Measurements from ENCODE around the gene SLC12A8. TPM values are rescaled to one million over a fixed set of nuclear protein-coding genes. Genes with fewer than 3 reads are reported as not detected.

The SLC12A8 gene
- total and polyA plus RNA-seq, 2 of the 13 experiments (the other 11 are each of a cell fraction or from before 2014, with no cell fraction given), result 0.44 to 0.71 TPM

DNA sequence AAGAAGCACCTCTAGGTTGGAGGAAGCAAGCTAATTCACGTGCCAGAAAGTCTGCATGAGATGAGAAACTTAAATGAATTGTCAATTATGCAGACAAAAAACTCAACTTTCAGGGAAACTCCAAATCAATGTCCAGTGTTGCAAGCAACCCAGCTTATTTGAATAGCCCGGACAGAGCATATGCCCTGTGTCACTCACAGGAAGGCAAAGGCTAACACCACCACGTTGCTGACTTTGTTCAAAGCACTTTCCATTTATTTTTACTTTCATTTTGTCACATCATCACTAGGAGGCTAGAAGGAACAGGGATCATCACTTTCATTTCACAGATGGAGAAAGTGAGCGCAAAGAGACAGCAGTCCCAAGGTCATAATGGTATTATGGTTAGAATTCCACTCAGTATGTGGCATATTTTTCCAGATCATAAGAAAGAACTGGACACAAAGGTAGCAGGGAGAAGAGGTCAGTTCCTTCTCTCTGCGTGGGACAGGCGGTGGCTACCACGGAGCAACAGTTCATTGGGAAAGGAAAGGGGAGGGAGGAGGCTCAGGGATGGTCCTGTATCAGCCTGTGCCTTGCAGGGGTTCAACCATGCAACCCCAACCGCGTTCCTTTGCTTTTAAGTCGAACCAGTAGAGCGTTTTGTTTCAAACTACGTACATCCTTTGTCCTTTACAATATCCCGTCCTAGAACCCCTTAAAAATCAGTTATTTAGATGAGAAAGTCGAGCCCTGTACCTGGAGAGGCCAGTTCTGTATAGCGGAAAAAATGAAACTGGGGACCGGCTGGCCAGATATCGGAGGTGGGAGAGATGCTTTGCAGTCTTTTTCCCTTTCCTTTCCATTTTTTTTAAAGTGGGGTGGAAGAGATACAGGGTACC lies 157.9 kb downstream of the SLC12A8 start (continued):
- TF ChIP-seq, protein P1, sequence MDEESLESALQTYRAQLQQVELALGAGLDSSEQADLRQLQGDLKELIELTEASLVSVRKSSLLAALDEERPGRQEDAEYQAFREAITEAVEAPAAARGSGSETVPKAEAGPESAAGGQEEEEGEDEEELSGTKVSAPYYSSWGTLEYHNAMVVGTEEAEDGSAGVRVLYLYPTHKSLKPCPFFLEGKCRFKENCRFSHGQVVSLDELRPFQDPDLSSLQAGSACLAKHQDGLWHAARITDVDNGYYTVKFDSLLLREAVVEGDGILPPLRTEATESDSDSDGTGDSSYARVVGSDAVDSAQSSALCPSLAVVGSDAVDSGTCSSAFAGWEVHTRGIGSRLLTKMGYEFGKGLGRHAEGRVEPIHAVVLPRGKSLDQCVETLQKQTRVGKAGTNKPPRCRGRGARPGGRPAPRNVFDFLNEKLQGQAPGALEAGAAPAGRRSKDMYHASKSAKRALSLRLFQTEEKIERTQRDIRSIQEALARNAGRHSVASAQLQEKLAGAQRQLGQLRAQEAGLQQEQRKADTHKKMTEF (CRISPR knock-in tag; IDR thresholded peaks at IDR 0.05), result peak; percentile 22; the same call in 1 of the 2 replicates
- 0 out of 2 replicates have a peak, but pooled peaks have one; percentile 26 for TF ChIP-seq ZNF501 (CRISPR knock-in tag; IDR thresholded peaks at IDR 0.05)
- TF ChIP-seq ELF3 (CRISPR knock-in tag; IDR thresholded peaks at IDR 0.05), result peak; percentile 17; the same call in 1 of the 2 replicates
- TF ChIP-seq, protein P2, sequence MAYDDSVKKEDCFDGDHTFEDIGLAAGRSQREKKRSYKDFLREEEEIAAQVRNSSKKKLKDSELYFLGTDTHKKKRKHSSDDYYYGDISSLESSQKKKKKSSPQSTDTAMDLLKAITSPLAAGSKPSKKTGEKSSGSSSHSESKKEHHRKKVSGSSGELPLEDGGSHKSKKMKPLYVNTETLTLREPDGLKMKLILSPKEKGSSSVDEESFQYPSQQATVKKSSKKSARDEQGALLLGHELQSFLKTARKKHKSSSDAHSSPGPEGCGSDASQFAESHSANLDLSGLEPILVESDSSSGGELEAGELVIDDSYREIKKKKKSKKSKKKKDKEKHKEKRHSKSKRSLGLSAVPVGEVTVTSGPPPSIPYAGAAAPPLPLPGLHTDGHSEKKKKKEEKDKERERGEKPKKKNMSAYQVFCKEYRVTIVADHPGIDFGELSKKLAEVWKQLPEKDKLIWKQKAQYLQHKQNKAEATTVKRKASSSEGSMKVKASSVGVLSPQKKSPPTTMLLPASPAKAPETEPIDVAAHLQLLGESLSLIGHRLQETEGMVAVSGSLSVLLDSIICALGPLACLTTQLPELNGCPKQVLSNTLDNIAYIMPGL (CRISPR knock-in tag; IDR thresholded peaks at IDR 0.05; ENCODE audit: borderline replicate concordance in 1 of 2, low read depth in 1 of 2), result peak; percentile 25 to 26; a peak in 1 of 4 replicates
- peak; percentile 28; the same call in 1 of the 2 replicates for TF ChIP-seq HNF4A (CRISPR knock-in tag; IDR thresholded peaks at IDR 0.05)
- TF ChIP-seq, protein P3, sequence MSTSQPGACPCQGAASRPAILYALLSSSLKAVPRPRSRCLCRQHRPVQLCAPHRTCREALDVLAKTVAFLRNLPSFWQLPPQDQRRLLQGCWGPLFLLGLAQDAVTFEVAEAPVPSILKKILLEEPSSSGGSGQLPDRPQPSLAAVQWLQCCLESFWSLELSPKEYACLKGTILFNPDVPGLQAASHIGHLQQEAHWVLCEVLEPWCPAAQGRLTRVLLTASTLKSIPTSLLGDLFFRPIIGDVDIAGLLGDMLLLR (CRISPR knock-in tag; IDR thresholded peaks at IDR 0.05), result no peak
- TF ChIP-seq TAF1 (CRISPR knock-in tag; IDR thresholded peaks at IDR 0.05), result 0 out of 2 replicates have a peak, but pooled peaks have one; percentile 23
- TF ChIP-seq TBX2 (CRISPR knock-in tag; IDR thresholded peaks at IDR 0.05; ENCODE audit: borderline replicate concordance), result 0 out of 2 replicates have a peak, but pooled peaks have one; percentile 31
- 0 out of 2 replicates have a peak, but pooled peaks have one; percentile 53 for TF ChIP-seq SIN3B (IDR thresholded peaks at IDR 0.05; ENCODE audit: low read length)
- TF ChIP-seq, protein P4, sequence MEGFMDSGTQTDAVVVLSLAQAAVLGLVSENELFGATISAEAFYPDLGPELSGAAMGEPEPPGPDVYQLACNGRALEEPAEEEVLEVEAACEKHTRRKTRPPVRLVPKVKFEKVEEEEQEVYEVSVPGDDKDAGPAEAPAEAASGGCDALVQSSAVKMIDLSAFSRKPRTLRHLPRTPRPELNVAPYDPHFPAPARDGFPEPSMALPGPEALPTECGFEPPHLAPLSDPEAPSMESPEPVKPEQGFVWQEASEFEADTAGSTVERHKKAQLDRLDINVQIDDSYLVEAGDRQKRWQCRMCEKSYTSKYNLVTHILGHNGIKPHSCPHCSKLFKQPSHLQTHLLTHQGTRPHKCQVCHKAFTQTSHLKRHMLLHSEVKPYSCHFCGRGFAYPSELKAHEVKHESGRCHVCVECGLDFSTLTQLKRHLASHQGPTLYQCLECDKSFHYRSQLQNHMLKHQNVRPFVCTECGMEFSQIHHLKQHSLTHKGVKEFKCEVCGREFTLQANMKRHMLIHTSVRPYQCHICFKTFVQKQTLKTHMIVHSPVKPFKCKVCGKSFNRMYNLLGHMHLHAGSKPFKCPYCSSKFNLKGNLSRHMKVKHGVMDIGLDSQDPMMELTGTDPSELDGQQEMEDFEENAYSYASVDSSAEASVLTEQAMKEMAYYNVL (CRISPR knock-in tag; IDR thresholded peaks at IDR 0.05; ENCODE audit: borderline replicate concordance), result no peak; the same call in 1 of the 2 replicates
- peak; percentile 76 for TF ChIP-seq BCL6 (CRISPR knock-in tag; IDR thresholded peaks at IDR 0.05)
- TF ChIP-seq ZMYM4 (CRISPR knock-in tag; IDR thresholded peaks at IDR 0.05), result peak; percentile 33; the same call in 1 of the 2 replicates
- TF ChIP-seq SP4 (CRISPR knock-in tag; IDR thresholded peaks at IDR 0.05), result no peak
- peak; percentile 43; the same call in 1 of the 2 replicates for TF ChIP-seq SALL1 (CRISPR knock-in tag; IDR thresholded peaks at IDR 0.05)
- no peak for TF ChIP-seq TCF12 (IDR thresholded peaks at IDR 0.05)
- TF ChIP-seq TCF12 (CRISPR knock-in tag; IDR thresholded peaks at IDR 0.05), result no peak
- peak; percentile 37; the same call in 1 of the 2 replicates for TF ChIP-seq GATAD1 (CRISPR knock-in tag; IDR thresholded peaks at IDR 0.05)
- TF ChIP-seq ZSCAN29 (CRISPR knock-in tag; conservative IDR thresholded peaks at IDR 0.05), result no peak

Measured in HepG2 (cell line).